GM12891 (cell line): ENCODE data around the gene POU2AF1.

Source experiments
- POLR2A ChIP-seq: IDR thresholded peaks from 2 replicates; pipeline ENCODE4 v1.6.1; 2011; ENCODE audit warnings: low read depth, low read length, control low read depth
- POLR2AphosphoS5 ChIP-seq: IDR thresholded peaks from 2 replicates; pipeline ENCODE4 v1.6.1; 2011; ENCODE audit warnings: low read depth, low read length, control low read depth
- SPI1 ChIP-seq: IDR thresholded peaks from 2 replicates; pipeline ENCODE4 v1.6.1; 2011; ENCODE audit warnings: low read depth, low read length, control low read depth
- TAF1 ChIP-seq: IDR thresholded peaks from 2 replicates; pipeline ENCODE4 v1.6.1; 2011; ENCODE audit warnings: low read depth, low read length, control low read depth

DNA sequence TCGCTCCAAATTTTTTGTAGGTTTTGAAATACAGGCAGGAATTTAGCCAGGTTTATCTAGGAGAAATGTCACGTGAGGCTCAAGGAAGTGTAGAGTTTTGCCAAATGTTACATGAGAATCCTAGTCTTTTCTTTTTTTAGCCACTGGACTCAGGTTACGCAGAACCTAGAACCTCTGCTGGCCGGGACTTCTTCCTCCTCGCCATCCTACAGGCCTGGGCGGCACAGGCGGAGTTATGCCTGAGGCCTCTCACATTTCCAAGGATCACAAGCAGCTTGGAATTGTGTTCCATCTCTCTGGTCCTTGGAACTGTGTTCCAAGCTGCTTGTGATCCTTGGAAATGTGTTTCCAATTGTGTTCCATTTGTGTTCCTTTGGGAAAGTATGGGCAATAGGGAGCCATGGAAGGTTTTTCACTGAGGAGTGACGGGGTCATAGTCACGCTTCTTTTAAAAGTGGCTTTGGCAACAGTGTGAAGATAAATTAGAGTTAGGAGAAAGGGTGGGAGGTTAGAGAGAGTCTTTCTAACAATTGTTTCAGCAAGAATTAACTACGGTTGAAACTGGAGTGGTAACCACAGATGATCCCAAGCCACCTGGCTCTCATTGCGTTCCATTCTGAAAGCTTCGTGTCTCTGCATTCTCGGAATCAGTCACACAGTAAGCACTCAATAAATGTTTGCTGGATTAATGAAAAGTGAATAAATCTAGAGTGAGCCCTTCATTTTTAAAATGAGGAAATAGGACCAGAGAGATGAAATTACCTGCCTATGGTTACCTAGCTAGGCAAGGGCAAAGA, 12.5 kb upstream of the POU2AF1 start:
- TF ChIP-seq POLR2A = no peak
- no peak for TF ChIP-seq POLR2AphosphoS5
- no peak for TF ChIP-seq TAF1
- no peak for TF ChIP-seq SPI1
